Lung (tissue), 13 donors: ENCODE results near the gene STARD10. TPM values are rescaled to one million over a fixed set of nuclear protein-coding genes. Genes with fewer than 3 reads are reported as not detected.

Experiments used
- ATAC-seq: fragments of 200-7000 bp; cut with Tn5 transposase; one replicate; pipeline ENCODE4 v1.9.1; 2020; ENCODE audit warnings: moderate number of reproducible peaks; ENCODE audit not compliant: insufficient read depth, low FRiP score
- DNase-seq, 3 donors: peaks; one replicate each; pipeline ENCODE4 v3.0.0-alpha.2; 2013 to 2017
- H3K27ac ChIP-seq, 2 donors: one replicate each; pipeline ENCODE4 v1.5.1; 2013; ENCODE audit warnings: mild to moderate bottlenecking in 2 of 2, moderate library complexity in 2 of 2, control low read depth in 1 of 2, inconsistent platforms in 1 of 2, low read depth in 1 of 2, low read length in 1 of 2
- H3K27me3 ChIP-seq, 3 donors: one replicate each; pipeline ENCODE4 v1.5.1; 2013; ENCODE audit warnings: low read length in 2 of 3; ENCODE audit not compliant: control insufficient read depth in 3 of 3, insufficient read depth in 3 of 3
- H3K36me3 ChIP-seq, 4 donors: one replicate each; pipeline ENCODE4 v1.5.1; 2013; ENCODE audit warnings: low read length in 4 of 4, mild to moderate bottlenecking in 1 of 4, moderate library complexity in 1 of 4; ENCODE audit not compliant: control insufficient read depth in 4 of 4, insufficient read depth in 4 of 4
- H3K4me1 ChIP-seq, 5 donors: one replicate each; pipeline ENCODE4 v1.5.1; 2013; ENCODE audit warnings: low read length in 5 of 5, mild to moderate bottlenecking in 2 of 5, moderate library complexity in 1 of 5; ENCODE audit not compliant: control insufficient read depth in 5 of 5, insufficient read depth in 5 of 5
- H3K4me3 ChIP-seq: one replicate; pipeline ENCODE4 v1.5.1; 2013; ENCODE audit warnings: mild to moderate bottlenecking, control low read depth, moderate library complexity
- H3K9ac ChIP-seq, 2 donors: one replicate each; pipeline ENCODE4 v1.5.1; 2013; ENCODE audit warnings: low read length in 2 of 2, control low read depth in 1 of 2; ENCODE audit not compliant: insufficient read depth in 1 of 2
- H3K9me3 ChIP-seq, 4 donors: one replicate each; pipeline ENCODE4 v1.5.1; 2013; ENCODE audit warnings: low read length in 3 of 4, mild to moderate bottlenecking in 1 of 4, moderate library complexity in 1 of 4; ENCODE audit not compliant: control insufficient read depth in 4 of 4, insufficient read depth in 3 of 4
- WGBS, 2 donors: extraction: QIAGEN DNeasy Blood & Tissue Kit; methylation state at CpG; one replicate each; pipeline ENCODE4 v1.1.7; 2013; 5-methylcytosine and 5-hydroxymethylcytosine counted together
- polyA plus RNA-seq, 2 donors: library from polyadenylated mRNA; stranded (reverse); fragments of 200-250 nt; gene quantifications; one replicate each; pipeline ENCODE4 v1.2.1, GENCODE V29; 2013
- small RNA-seq: library from RNA; depleted of rRNA; stranded (forward); fragments of <200 nt; gene quantifications from one replicate; pipeline ENCODE3, GENCODE V24; 2014; ENCODE audit warnings: low replicate concordance
- total RNA-seq, 2 donors: library from RNA; depleted of rRNA in 1 of 2; stranded (reverse); fragments of >200 nt in 1 of 2; gene quantifications; one replicate each; pipeline ENCODE4 v1.2.1, GENCODE V29; 2014 to 2021
- TF ChIP-seq, protein P1 (sequence below): IDR thresholded peaks from 2 replicates; pipeline ENCODE4 v1.5.1; 2012; ENCODE audit warnings: mild to moderate bottlenecking; ENCODE audit errors: control extremely low read depth, extremely low read depth
- donor health status: control.
- donor health status: control.
- donor health status: Bipolar disorder and iron deficiency.
- donor health status: healthy.
- donor health status: DM: yes; HTN: yes; CAD: no.

The STARD10 gene
- total and polyA plus RNA-seq, 4 donors: 66.5 to 198 (median 102) TPM

DNA sequence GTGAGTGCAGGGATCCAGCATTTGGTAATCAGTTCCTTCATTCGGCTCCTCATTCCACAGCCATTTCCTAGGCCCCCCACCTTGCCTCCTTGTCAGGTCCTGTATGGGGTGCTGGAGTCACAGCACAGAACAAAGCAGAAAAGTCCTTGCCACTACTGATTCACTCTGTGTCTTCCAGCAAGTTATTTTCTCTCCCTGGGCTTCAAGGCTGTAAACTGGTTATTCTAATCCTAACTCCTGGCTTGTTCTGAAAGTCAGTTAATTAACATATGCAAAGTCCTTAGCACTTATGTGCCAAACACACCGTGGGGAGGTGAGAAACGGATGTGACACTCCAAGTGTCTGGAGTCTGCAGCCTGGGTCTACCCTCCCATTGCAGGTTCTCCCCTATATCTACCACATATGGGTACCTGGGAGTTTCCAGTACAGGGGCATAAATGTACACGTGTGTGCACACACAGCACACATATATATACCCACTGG, 89.0 kb downstream of the STARD10 start:
- H3K9me3 ChIP-seq: no peaks in the 10 kb centered on the region
- H3K4me1 ChIP-seq: peaks cover 0 to 56% (median 13%) of the 10 kb centered on the region in 5 donors
- peak overlapping the region in 1 of 2 donors; percentile 19 for H3K27ac ChIP-seq
- H3K36me3 ChIP-seq: peaks cover 3 to 84% (median 38%) of the 10 kb centered on the region in 4 donors
- 66 to 70% methylated on average over 4 of the region's 4 CpGs for WGBS, 2 donors
- DNase-seq: no peak
- TF ChIP-seq, protein P1, sequence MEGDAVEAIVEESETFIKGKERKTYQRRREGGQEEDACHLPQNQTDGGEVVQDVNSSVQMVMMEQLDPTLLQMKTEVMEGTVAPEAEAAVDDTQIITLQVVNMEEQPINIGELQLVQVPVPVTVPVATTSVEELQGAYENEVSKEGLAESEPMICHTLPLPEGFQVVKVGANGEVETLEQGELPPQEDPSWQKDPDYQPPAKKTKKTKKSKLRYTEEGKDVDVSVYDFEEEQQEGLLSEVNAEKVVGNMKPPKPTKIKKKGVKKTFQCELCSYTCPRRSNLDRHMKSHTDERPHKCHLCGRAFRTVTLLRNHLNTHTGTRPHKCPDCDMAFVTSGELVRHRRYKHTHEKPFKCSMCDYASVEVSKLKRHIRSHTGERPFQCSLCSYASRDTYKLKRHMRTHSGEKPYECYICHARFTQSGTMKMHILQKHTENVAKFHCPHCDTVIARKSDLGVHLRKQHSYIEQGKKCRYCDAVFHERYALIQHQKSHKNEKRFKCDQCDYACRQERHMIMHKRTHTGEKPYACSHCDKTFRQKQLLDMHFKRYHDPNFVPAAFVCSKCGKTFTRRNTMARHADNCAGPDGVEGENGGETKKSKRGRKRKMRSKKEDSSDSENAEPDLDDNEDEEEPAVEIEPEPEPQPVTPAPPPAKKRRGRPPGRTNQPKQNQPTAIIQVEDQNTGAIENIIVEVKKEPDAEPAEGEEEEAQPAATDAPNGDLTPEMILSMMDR: no peak
- H3K27me3 ChIP-seq: no peaks in the 10 kb centered on the region
- no peak for ATAC-seq
- no peak overlapping the region for H3K9ac ChIP-seq
- no peak overlapping the region for H3K4me3 ChIP-seq

Small RNA genes within 50 kb of the gene (small RNA-seq; reads per million reads assigned to genes)
- gene MIR4692 (not detected), gene RF00019 (not detected)

Other genes starting within 250 kb of the STARD10 start
- gene PDE2A, start 119.6 kb downstream of the STARD10 start, total RNA-seq: 10 to 100 TPM; 16.7 to 20.5 TPM
- gene PDE2A, start 119.6 kb downstream of the STARD10 start, polyA plus RNA-seq: 1 to 10 TPM; 7.7 to 8.7 TPM
- 100 to 1,000 TPM; 168 to 218 TPM for gene ARAP1, start 41.6 kb downstream of the STARD10 start, total RNA-seq
- 100 to 1,000 TPM; 134 to 178 TPM for gene ARAP1, start 41.6 kb downstream of the STARD10 start, polyA plus RNA-seq
- gene ATG16L2, start 20.4 kb upstream of the STARD10 start, total RNA-seq: 10 to 100 TPM; 42.6 to 61.9 TPM
- 10 to 100 TPM; 60.8 to 86.0 TPM for gene ATG16L2, start 20.4 kb upstream of the STARD10 start, polyA plus RNA-seq